Esophagus muscularis mucosa (tissue), 4 donors: ENCODE results near the gene ASAP2. TPM values are rescaled to one million over a fixed set of nuclear protein-coding genes. Genes with fewer than 3 reads are reported as not detected.

Experiments
- DNase-seq: peaks from one replicate; pipeline ENCODE4 v3.0.0-alpha.2; 2017; ENCODE audit errors: extremely low spot score
- H3K27ac ChIP-seq, 4 donors: fragments of 200-600 bp; sonication (generic); replicated peaks in 1 of 4; 1 replicate in 3 of 4; 2 replicates in 1 of 4; pipeline ENCODE4 v1.5.1; 2016 to 2019; ENCODE audit warnings: mild to moderate bottlenecking in 1 of 4
- H3K27me3 ChIP-seq, 4 donors: fragments of 200-600 bp; sonication (generic); one replicate each; pipeline versions ENCODE4 v1.5.1 to v1.6.0; 2016 to 2019
- H3K36me3 ChIP-seq, 4 donors: fragments of 200-600 bp; sonication (generic); one replicate each; pipeline ENCODE4 v1.5.1; 2016 to 2019
- H3K4me1 ChIP-seq, 4 donors: fragments of 200-600 bp; sonication (generic); one replicate each; pipeline ENCODE4 v1.5.1; 2016 to 2019
- H3K4me3 ChIP-seq, 4 donors: fragments of 200-600 bp; sonication (generic); 1 replicate in 2 of 4; 2 replicates in 2 of 4; pipeline ENCODE4 v1.5.1; 2016 to 2019; ENCODE audit warnings: mild to moderate bottlenecking in 4 of 4, moderate library complexity in 1 of 4
- H3K9me3 ChIP-seq, 4 donors: fragments of 200-600 bp; sonication (generic); 1 replicate in 3 of 4; 2 replicates in 1 of 4; pipeline ENCODE4 v1.5.1; 2016 to 2019
- CTCF ChIP-seq, 3 experiments: fragments of 200-600 bp in 2 of 3; fragments of 450-650 bp in 1 of 3; sonication (generic) in 2 of 3; IDR thresholded peaks; one replicate each; pipeline ENCODE4 v1.5.1; 2017 to 2019; ENCODE audit warnings: antibody characterized with exemption in 3 of 3, mild to moderate bottlenecking in 2 of 3, moderate library complexity in 1 of 3
- EP300 ChIP-seq: sonication (generic); formaldehyde crosslinking; IDR thresholded peaks from one replicate; pipeline ENCODE4 v1.6.1; 2017; ENCODE audit warnings: antibody characterized with exemption
- POLR2A ChIP-seq: fragments of 450-650 bp; IDR thresholded peaks from one replicate; pipeline ENCODE4 v1.6.1; 2017; ENCODE audit warnings: antibody characterized with exemption, moderate library complexity, mild to moderate bottlenecking, low read depth
- POLR2AphosphoS5 ChIP-seq, 2 donors: sonication (generic); formaldehyde crosslinking; IDR thresholded peaks; one replicate each; pipeline ENCODE4 v1.6.1; 2017; ENCODE audit warnings: antibody characterized with exemption in 2 of 2
- WGBS: methylation state at CpG from one replicate; pipeline ENCODE4 v1.1.5; 2018; 5-methylcytosine and 5-hydroxymethylcytosine counted together
- intact Hi-C: fragments of 100-400 bp; cut with DNase I; formaldehyde crosslinking; loops from one replicate; pipeline ENCODE4 v1.15.1; 2023
- total RNA-seq, 4 donors: library from RNA; depleted of rRNA; stranded (reverse); fragments of >200 nt; gene quantifications; one replicate each; pipeline versions ENCODE4 v1.1.0 to v1.2.1, GENCODE V29; 2016

ASAP2 gene
- total RNA-seq, 4 donors from 2014 or later = 18.7 to 24.0 (median 21.3) TPM

- 92% methylated on average over 5 of the region's 5 CpGs for WGBS
Measured at GRCh38 chr2:9428965-9429577, 222.5 kb downstream of the ASAP2 start.

GRCh38 chr2:9430316-9431293, 224.0 kb downstream of the ASAP2 start:
- WGBS = 55% methylated on average over 2 of the region's 2 CpGs
- peaks cover 0 to 1% (median 0%) of the 10 kb centered on the region in 4 donors for H3K4me1 ChIP-seq
- H3K36me3 ChIP-seq = peaks cover 40 to 71% (median 59%) of the 10 kb centered on the region in 4 donors
- H3K9me3 ChIP-seq = no peaks in the 10 kb centered on the region
- no peaks in the 10 kb centered on the region for H3K27me3 ChIP-seq
- no peak for DNase-seq
- intact Hi-C loops = no loop called here
- H3K27ac ChIP-seq = no peak overlapping the region
- TF ChIP-seq CTCF (IDR thresholded peaks at IDR 0.05) (no peak), POLR2AphosphoS5 (IDR thresholded peaks at IDR 0.05) (no peak), POLR2A (no peak), EP300 (no peak)
- H3K4me3 ChIP-seq = no peak overlapping the region

More at GRCh38 chr2:9428965-9429577, 222.5 kb downstream of the ASAP2 start:
- no peak overlapping the region for H3K4me3 ChIP-seq
- intact Hi-C loops = loop anchor here (10.0 kb wide), 2 partner anchors 46 to 224 kb away; partner anchors contain the start of genes ASAP2 and IAH1
- H3K27me3 ChIP-seq = no peaks in the 10 kb centered on the region
- no peak for DNase-seq
- no peak overlapping the region for H3K27ac ChIP-seq
- peaks cover 11 to 17% (median 13%) of the 10 kb centered on the region in 4 donors for H3K4me1 ChIP-seq
- TF ChIP-seq POLR2A (no peak), EP300 (no peak), CTCF (IDR thresholded peaks at IDR 0.05) (no peak), POLR2AphosphoS5 (IDR thresholded peaks at IDR 0.05) (no peak)
- H3K9me3 ChIP-seq = no peaks in the 10 kb centered on the region
- peaks cover 40 to 56% (median 48%) of the 10 kb centered on the region in 4 donors for H3K36me3 ChIP-seq

GRCh38 chr2:9434489-9434888, 227.9 kb downstream of the ASAP2 start:
- no peak for DNase-seq
- TF ChIP-seq CTCF (IDR thresholded peaks at IDR 0.05) = no peak
- no peak for TF ChIP-seq POLR2AphosphoS5 (IDR thresholded peaks at IDR 0.05)
- TF ChIP-seq POLR2A = no peak
- TF ChIP-seq EP300 = no peak
- H3K9me3 ChIP-seq = no peaks in the 10 kb centered on the region
- H3K27me3 ChIP-seq = no peaks in the 10 kb centered on the region
- H3K4me3 ChIP-seq = no peak overlapping the region
- intact Hi-C loops = no loop called here
- H3K27ac ChIP-seq = no peak overlapping the region
- H3K36me3 ChIP-seq = peaks cover 38 to 99% (median 91%) of the 10 kb centered on the region in 4 donors
- WGBS = 73% methylated on average over 2 of the region's 2 CpGs
- H3K4me1 ChIP-seq = no peaks in the 10 kb centered on the region

GRCh38 chr2:9439536-9439935, 232.9 kb downstream of the ASAP2 start:
- Histone ChIP-seq H3K4me1 (no peaks in the 10 kb centered on the region), H3K9me3 (no peaks in the 10 kb centered on the region), H3K4me3 (no peak overlapping the region), H3K27me3 (no peaks in the 10 kb centered on the region), H3K27ac (no peak overlapping the region), H3K36me3 (peaks cover 38 to 96% (median 88%) of the 10 kb centered on the region in 4 donors)
- no peak for TF ChIP-seq POLR2AphosphoS5 (IDR thresholded peaks at IDR 0.05)
- TF ChIP-seq EP300 = no peak
- no peak for TF ChIP-seq CTCF (IDR thresholded peaks at IDR 0.05)
- TF ChIP-seq POLR2A = no peak
- DNase-seq = no peak
- intact Hi-C loops = no loop called here
- 93% methylated on average over 1 of the region's 1 CpG for WGBS
